Stimulated activated CD8-positive, alpha-beta memory T cell treated with anti-CD3 and anti-CD28 coated beads, Interleukin-12 subunit alpha, Interleukin-12 subunit beta, amount 100 ng/mL, for 4 hours (primary cell): Measurements from ENCODE around the gene MRFAP1L1.
A peak's percentile ranks its signal among the peaks of the same experiment; 100 is the strongest.
"Not testable (repeated sequence)": the region's sequence is repeated elsewhere in the genome, so short reads cannot be mapped to it uniquely, and the experiment has no call there.

Source experiments
- DNase-seq: peaks from one replicate; pipeline ENCODE4 v3.0.0-alpha.2; 2020; ENCODE audit warnings: low read depth

The MRFAP1L1 gene

DNA sequence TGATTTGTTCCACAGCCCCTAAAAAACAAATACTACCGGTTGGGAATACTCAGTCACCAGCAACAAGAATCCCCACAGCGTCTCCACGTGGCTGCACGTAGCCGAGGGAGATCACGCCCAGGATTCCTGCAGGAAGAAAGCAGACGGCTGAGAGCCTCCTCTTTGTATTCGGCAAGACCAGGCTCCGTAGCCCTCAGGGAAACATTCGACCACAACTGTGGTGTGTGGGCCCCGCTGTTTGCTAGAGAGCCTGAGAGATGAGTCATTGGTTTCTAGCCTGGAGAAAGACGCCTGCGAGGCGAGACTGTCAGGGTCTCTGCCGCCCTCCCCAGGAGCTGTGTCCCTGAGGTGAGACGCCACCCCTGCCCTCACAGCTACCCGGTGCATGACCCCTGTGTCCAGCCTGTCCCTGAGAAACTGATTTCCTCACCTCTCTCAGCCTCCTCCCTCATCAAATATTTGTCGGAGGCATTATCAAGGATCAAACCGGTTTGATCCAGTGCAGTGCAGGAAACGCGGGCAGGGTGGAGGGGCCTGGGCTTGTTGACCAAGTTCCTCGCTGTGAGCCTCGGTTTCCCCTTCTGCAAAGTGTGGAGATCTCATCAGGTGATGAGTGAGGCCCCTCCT, 20.7 kb downstream of the MRFAP1L1 start:
- peak; percentile 58 for DNase-seq

DNA sequence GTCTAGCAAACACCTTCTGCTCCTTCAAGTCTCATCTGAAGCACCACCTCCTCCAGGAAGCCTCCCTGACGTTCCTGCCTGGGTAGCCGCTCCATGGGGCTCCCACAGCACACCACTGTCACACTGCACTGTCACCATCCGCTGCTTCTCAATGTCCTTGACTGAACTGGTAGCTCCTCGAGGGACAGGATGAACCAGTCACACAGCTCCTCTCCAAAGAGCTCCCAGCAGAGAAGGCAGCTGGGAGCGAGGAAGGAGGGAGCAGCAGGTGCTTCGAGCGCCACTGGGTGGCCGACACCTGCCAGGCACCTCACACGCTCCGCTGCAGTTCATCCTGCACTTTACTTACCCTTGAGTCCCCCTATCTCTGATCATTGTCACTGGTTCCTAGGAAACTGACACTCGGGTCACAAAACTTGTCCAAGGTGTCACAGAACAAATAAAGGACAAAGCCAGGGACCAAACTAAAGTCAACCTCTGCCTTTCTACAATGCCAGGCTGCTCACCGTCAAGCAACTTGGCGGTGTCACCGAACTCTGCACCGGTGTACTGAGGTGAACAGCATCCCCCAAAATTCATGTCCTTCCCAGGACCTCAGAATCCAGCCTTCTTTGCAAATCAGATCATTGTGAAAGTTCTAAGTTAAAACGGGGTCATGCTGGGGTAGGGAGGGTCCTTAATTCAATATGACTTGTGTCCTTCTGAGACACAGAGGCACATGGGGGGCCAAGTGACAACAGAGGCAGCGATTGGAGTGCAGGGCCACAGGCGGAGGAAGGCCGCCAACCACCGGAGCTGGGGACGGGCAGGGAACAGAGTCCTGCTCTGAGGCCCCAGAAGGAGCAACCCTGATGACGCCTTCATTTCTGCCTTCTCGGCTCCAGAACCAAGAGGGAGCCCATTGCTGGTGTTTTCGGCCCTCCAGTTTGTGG, 21.5 kb downstream of the MRFAP1L1 start:
- DNase-seq: no peak

DNA sequence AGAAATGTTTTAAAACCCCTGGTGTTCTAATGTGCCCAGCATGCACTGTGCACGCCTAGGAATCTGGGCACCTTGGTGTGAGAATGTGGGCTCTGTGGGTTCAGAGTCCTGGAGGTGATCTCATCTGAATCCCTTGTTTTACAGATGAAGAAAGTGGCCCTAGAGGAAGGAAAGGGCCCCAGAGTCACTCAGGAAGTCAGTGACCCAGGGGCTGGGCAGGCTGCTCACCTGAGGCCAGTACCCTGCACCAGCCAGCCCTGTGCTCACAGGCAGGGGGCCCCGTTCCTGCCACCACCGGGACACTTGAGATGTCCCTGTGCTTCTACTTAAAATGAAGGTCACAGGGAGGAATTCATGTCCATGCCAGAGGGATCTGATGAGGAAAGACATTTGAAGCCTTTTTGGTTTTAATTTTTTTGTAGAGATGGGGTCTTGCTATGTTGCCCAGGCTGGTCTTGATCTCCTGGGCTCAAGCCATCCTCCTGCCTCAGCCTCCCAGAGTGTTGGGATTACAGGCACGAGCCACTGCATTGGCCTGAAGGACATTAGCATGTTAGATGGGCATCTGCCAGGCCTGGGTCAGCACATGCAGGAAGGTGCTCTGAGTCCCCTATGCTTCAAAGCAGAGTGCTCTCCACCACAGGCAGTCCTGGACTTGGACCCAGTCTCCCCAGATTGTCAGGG, 23.4 kb downstream of the MRFAP1L1 start:
- DNase-seq: no peak

DNA sequence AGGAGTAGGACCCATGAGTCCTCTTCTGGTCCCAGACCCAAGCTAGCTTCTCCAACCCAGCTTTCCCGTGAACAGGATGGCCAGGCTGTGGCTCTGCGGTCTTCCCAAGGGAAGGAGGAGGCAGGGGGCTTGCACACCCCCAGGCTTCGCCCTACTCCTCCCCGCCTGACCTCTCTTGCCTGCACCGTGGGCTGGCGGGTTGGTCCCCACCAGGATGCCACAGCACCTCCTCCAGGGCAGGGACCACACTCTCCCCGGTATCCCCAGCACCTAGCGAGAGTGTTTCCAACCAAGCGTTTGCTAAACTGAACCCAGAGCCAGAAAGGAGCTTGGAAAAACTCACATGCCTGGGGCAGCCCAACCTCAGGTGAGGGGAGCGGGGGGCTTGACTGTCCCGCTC, 25.0 kb downstream of the MRFAP1L1 start:
- DNase-seq: no peak

DNA sequence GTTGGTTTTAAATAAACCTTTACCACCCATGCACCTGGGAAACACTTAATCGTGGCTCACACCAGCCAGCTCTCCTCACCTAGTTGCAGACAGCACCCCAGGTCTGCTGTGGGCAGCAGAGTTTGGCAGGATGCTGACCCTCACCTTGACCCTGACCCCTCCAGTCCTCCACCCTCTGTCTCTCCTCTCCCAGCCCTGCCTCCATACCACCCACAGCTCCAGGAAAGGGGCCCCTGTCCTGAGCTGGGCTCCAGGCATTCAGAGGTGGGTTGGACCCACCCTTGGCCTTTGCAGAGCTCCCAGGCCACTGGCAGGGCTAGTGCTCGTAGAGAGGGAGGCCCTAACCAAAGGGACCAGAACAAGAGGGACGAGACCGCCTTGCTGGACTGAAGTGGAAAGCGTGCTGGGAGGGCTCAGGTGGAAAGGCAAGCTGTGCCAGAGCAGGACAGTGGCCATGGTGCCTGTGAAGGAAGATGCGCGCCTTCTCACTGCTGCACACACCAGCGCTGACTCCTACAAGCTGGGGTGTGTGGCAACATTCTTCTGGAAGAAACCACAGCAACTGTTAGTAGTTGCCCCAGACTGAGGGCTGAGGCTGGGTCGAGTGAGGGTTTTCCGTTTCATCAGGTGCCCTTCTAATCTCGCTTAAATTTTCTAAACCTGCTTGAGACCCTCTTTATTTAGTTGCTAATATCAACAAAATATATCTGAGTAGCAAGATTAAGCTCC, 26.6 kb downstream of the MRFAP1L1 start:
- no peak for DNase-seq

DNA sequence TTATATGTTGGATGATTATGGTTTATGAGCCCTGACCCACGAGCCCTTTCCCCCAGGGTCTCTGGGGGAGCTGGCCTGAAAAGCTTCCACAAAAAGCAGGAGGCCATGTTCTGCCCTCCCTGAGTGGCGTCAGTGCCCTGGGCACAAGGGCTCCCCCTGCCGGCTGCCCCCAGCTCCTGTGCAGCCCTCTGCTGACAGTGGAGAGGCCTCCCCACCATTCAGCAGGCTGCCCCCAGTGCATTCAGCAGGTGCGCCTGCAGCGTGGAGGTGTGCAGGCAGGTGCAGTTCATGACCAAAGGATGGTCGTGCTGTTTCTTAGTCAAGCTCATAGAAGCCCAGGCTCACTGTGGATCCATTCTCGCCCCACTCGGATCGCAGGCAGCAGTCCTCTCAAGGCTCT, 28.5 kb downstream of the MRFAP1L1 start:
- no peak for DNase-seq

DNA sequence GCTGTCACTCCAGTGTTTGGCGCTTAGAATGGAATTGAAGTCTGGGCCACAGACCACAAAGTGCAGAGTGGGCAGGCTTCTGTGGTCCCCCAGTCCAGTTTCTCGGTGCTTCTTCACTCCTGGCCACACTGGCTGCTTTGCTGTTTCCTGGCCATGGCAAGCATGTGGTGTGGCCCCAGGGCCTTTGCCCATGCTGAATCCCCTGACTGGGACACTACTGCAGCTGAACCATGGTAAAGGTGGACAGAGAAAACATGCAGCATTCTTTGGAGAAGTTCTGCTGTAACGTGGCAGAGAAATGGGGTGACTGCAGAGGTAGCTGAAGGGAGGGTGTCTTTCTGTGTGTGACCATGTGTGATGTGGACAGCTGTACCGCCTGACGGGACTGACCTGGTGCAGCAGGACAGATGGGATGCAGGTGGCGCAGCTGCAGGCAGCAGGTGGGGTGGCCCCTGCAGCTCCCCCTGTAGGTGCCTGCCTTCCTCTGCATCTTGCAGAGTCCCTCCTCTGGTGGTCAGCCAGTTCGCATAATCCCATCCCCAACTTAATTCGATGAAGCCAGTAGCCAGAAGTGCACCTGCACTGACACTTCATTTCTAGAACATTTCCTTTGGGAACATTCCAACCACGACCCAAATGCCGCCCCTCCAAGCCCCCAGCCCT, 29.2 kb downstream of the MRFAP1L1 start:
- no peak for DNase-seq

DNA sequence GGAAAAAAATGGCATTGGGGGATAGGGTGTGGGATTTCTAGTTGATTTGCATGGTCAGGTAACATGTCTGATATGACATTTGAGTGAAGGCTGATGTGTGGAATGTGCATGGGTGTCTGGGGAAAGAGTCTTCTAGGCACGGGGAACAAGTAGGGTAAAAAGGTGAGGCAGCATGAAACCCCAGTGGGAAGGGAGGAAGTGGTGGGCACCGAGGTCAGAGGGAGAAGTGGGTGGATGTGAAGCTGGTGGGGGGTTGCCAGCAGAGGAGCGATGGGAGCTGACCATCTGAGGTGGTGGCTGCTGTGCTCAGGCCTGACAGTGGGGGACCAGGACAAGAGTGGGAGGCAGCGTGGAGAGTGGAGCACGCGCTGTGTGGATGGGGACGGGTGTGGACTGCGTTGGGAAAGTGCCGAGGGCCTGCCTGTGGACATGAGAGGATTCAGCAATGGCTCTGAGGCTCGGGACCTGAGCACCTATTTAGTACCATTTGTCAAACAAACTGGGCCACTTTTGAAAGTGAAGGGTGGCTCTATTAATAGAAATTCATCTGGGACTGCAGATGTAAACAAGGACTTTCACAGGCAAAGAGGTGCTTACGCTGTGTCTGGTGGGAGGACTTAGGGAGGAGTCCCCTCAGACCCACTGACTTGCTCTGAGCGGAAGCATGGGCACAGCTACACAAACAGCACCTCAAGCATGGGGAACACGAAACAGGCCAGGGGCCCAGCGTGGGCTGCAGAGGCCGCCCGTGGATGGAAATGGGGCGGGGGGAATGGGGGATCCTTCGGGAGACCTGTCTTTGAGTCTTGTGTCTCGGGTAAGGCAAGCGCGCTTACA, 32.7 kb downstream of the MRFAP1L1 start:
- no peak for DNase-seq

DNA sequence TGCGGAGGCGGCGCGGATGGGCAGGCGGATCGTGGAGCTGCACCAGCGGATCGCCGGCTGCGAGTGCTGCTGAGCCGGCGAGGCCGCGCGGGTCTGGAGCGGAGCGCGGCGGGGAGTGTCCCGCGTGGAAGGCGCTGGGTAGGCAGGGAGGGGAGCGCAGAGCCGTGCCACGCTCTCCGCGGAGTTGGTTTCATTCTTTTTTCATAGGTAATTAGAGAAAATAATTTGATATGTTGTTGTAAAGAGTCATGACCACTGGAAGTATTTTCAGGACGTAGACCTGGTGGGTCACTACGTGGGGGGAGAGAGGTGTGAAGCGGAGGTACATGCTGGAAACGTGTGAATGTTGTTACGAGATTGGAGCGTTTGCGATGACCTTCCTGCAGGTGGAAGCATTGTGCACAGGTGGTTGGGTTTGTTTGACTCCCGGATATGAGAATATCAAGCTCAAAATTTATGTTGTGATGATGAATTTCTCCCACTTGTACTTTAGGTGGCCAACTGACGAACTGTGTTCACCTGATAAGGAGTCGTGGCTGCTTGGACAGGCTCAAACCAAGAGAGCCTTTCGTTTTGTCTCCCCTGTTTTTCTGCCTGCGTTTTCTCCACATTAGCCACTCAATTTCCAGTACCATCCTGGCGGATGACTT, 35.0 kb downstream of the MRFAP1L1 start:
- no peak for DNase-seq

DNA sequence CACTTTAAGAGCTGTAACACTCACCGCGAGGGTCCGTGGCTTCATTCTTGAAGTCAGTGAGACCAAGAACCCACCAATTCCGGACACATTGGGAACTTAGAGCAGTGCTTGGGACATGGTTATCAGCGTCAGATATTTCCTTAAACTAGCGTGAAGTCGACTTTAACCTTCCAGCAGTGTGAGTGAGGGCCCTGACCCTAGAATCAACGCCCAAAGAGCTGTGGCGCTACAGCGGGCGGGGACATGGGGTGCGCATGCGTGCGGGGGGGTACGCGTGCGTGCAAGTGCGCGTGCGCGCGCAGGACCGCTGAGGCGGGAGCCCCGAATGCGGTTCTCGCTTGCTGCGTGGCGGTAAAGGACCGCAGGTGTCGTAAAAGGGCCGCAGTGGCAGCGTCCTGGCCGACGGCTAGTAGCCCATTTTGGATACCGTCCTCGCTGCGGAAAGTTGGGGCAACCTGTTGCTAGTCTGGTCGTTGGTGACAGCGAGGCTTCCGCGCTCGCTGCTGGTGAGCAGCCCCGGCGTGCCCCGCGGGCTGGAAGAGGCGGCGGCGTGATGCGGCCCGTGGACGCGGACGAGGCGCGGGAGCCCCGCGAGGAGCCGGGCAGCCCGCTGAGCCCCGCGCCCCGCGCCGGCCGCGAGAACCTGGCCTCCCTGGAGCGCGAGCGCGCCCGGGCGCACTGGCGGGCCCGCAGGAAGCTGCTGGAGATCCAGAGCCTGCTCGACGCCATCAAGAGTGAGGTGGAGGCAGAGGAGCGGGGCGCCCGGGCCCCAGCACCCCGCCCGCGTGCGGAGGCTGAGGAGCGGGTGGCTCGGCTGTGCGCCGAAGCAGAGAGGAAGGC, 35.8 kb downstream of the MRFAP1L1 start:
- peak; percentile 83 for DNase-seq

DNA sequence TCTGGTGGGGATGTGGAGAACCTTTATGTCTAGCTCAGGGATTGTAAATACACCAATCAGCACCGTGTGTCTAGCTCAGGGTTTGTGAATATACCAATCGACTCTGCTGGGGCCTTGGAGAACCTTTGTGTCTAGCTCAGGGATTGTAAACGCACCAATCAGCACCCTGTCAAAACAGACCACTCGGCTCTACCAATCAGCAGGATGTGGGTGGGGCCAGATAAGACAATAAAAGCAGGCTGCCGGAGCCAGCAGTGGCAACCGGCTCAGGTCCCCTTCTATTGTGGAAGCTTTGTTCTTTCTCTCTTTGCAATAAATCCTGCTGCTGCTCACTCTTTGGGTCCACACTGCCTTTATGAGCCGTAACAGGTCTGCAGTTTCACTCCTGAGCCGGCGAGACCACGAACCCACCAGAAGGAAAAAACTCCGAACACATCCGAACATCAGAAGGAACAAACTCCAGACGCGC, 36.4 kb downstream of the MRFAP1L1 start:
- not testable (repeated sequence) for DNase-seq

DNA sequence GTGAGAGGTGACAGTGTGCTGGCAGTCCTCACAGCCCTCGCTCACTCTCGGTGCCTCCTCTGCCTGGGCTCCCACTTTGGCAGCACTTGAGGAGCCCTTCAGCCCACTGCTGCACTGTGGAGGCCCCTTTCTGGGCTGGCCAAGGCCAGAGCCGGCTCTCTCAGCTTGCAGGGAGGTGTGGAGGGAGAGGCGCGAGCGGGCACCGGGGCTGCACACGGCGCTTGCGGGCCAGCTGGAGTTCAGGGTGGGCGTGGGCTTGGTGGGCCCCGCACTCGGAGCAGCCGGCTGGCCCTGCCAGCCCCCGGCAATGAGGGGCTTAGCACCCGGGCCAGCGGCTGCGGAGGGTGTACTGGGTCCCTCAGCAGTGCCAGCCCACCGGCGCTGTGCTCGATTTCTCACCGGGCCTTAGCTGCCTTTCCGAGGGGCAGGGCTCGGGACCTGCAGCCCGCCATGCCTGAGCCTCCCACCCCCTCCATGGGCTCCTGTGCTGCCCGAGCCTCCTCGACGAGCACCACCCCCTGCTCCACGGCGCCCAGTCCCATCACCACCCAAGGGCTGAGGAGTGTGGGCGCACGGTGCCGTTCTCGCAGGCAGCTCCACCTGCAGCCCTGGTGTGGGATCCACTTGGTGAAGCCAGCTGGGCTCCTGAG, 37.0 kb downstream of the MRFAP1L1 start:
- not testable (repeated sequence) for DNase-seq

DNA sequence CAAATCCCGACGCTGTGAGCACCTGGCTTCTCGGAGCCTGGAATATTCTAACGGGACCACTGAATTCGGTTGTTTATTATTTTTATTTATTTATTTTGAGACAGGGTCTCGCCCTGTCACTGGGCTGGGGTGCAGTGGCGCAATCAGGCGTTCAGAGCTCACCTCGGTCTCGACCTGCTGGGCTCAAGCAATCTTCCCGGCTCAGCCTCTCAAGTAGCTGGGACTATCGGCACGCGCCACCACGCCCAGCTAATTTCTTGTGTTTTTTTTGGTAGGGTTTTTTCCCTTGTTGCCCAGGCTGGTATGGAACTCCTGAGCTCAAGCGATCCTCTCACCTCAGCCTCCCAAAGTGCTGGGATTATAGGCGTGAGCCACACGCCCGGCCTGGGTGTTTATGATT, 37.5 kb downstream of the MRFAP1L1 start:
- DNase-seq: no peak

DNA sequence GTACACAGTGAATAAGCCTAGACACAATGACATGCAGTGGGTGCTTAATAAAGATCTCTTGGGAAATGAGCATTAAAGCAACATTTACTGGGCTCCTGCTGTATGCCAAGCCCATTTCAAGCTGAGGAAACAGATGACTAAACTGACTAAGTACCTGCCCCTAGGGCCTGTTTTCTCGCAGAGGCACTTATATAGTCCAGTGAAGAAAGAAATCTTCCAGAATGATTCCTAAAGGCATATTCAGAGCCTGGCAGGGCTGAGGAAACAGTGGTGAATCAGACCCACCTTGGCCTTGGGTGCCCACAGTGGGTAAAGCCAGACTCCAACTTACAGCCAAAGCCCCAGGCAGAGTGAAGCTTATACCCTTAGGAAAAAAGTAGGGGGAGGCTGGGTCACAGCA, 38.0 kb downstream of the MRFAP1L1 start:
- no peak for DNase-seq

DNA sequence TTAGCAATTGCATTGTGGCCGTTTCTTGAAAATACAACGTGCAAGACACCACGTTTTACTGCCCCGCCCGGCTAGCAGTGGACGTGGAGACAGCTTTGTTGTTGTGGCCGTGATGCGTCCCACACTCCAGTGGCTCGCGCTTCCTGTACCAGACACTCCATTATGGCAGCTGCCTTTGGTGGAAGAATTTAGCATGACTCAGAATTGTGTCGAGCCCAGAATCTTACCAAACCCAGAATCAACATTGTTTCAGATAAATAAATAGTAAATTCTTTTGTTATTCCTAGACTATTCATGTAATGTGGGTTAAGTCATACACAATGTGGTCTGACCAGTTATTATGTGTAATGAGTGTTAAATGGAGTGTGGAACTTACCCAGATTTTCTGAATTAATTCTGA, 41.3 kb downstream of the MRFAP1L1 start:
- no peak for DNase-seq

DNA sequence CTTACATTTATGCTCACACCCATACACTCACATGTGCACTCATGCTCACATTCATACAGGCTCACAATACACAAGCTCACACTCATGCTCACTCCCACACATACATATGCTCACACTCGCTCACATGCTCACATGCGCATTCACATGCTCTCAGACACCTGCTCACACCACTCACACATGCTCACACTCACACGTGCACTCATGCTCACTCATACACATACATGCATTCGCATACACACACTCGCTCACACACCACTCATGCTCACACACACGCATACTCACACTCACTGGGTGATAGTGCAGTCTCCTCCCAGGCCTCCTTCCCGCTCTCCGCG, 44.4 kb downstream of the MRFAP1L1 start:
- DNase-seq: no peak

DNA sequence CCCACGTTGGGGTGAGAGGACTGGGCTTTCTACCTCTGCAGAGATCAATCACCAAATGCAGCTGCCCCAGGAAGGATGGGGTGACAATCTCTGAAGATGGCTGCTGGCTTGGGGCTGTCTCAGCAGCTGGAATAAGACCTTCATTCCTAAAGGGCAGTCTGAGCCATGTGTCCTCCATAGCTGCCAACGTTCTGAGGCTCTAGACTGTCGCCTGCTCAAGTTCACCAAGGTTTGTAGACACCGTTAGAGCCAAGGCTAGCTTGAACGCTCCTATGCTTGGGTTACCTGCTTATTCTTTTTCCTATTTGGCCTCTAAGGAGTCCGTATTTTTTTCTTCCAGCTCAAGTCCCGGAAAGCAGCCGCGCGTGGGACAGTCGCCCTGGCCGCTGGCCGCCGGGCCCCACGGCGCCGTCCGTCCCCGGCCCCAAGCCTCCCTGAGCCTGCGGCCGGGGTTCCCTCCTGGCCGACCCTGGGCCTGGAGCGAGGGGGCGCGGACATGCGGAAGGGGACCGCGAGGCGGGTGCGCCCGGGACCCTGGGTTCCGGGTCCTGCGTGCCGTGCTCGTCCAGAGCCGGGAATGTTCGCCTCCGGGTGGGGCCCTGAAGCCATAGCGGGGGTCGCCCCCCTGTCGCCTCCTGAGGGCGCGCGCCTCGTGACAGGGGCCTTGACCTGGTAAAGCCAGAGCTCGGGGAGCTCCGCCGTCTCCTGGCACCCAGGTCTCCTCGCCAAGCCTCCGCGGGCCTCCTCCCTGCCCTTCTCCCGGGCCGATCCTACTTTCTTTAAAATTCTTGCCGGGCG, 45.9 kb downstream of the MRFAP1L1 start:
- DNase-seq: no peak

DNA sequence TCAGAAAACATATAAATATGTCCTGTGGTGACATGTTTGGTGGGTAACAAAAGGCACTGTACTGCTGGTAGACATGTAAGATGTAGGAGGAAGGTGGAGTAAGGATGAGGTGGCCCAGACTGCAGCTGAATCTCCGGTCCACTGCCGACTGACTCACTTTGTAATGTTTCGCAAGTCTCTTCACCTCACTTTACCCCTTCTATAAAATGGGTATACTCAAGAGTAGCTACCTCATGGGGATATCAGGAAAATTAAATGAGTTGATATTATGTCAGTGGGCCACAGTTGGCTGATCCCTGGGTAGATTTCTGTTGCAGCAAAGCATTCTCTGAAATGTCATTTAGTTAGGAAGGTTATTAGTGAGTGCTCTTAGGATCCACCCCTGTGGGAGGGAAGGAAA, 47.1 kb downstream of the MRFAP1L1 start:
- no peak for DNase-seq
